ENCODE results near the gene IMMP2L. TPM values are rescaled to one million over a fixed set of nuclear protein-coding genes. Genes with fewer than 3 reads are reported as not detected.

The IMMP2L gene
- total and polyA plus RNA-seq, 2 of the 8 experiments (the other 6 are each of a cell fraction or from before 2014, with no cell fraction given) = 2.3 to 10.1 TPM

DNA sequence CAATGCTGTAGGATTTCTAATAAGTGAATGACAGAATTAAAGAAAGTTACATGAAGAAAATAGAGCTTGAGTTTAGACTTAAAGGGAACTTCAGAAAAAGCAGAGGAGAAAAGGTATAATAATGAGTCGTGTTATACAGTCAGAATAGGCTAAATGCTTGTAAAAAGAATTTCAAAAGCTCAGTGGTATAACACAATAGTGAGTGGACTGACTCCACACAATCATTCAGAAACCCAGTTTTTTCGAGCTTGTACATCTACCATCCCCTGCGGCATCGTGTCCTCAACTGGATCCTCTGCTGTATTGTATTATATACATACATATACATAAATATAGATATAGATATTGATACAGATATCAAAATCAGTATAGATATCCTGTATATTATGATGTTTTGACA, 52.2 kb downstream of the IMMP2L start:
- H2BK20ac ChIP-seq (ENCODE audit: low read length) = no peak overlapping the region
- H4K91ac ChIP-seq (replicated peaks; ENCODE audit: insufficient read length, low read length) = no peak overlapping the region
- no peaks in the 10 kb centered on the region for H3K36me3 ChIP-seq (ENCODE audit: control insufficient read depth in 2 of 4, insufficient read depth in 4 of 4, low read length in 3 of 4)
- H3K14ac ChIP-seq (ENCODE audit: insufficient read length) = no peak overlapping the region
- H2BK5ac ChIP-seq (ENCODE audit: low read depth, low read length) = no peak overlapping the region
- H3K9me3 ChIP-seq (ENCODE audit: insufficient read depth in 2 of 2, low read depth in 1 of 2, low read length in 1 of 2) = no peaks in the 10 kb centered on the region
- no peaks in the 10 kb centered on the region for H3K79me1 ChIP-seq (ENCODE audit: low read depth, low read length)
- FAIRE-seq (no peak), DNase-seq (ENCODE audit: low read depth in 1 of 2, low spot score in 2 of 2) (no peak)
- no peak overlapping the region for H3K56ac ChIP-seq (replicated peaks; ENCODE audit: insufficient read length, low read depth, low read length)
- no peak overlapping the region for H3K27ac ChIP-seq (ENCODE audit: low read depth, low read length)
- ChIA-PET POLR2A (ENCODE audit: partially characterized antibody) (no interaction called here), CTCF (ENCODE audit: partially characterized antibody) (interaction anchor here (0.7 to 1.4 kb wide), 3 partner anchors 94 to 220 kb away, joined by 3 to 6 read pairs (median 3); no protein-coding TSS in a partner anchor)
- H2AFZ ChIP-seq (ENCODE audit: low read length) = no peak overlapping the region
- H3K27me3 ChIP-seq (replicated peaks in 1 of 4; ENCODE audit: control insufficient read depth in 3 of 4, extremely low read depth in 1 of 4, insufficient read depth in 3 of 4, low read length in 3 of 4) = no peaks in the 10 kb centered on the region
- no peaks in the 10 kb centered on the region for H4K20me1 ChIP-seq (replicated peaks in 1 of 2; ENCODE audit: control insufficient read depth in 1 of 2, insufficient read depth in 2 of 2, low read length in 2 of 2)
- H3K4me1 ChIP-seq (replicated peaks in 1 of 4; ENCODE audit: control insufficient read depth in 3 of 4, insufficient read depth in 4 of 4, low read length in 3 of 4) = no peaks in the 10 kb centered on the region; a peak in 1 of 7 replicates
- H4K8ac ChIP-seq (ENCODE audit: extremely low read depth, insufficient read depth, low read length) = no peak overlapping the region
- H3K23me2 ChIP-seq (ENCODE audit: low read depth, low read length) = no peaks in the 10 kb centered on the region
- no peak overlapping the region for H3K9ac ChIP-seq (replicated peaks in 1 of 4; ENCODE audit: extremely low read depth in 1 of 4, low read depth in 3 of 4, low read length in 3 of 4)
- no peak overlapping the region for H3K4me3 ChIP-seq (ENCODE audit: extremely low read depth in 1 of 4, insufficient read depth in 2 of 4, low read depth in 3 of 4, low read length in 4 of 4)
- no peak overlapping the region for H2BK120ac ChIP-seq (replicated peaks; ENCODE audit: low read depth, low read length)
- H2BK12ac ChIP-seq (ENCODE audit: low read depth, low read length) = no peak overlapping the region
- WGBS, 2 experiments (ENCODE audit: extremely low coverage in 1 of 2, insufficient coverage in 1 of 2, insufficient read length in 1 of 2, insufficient replicate concordance in 2 of 2, low coverage in 1 of 2, low lambda C conversion rate in 2 of 2, missing lambda C conversion rate in 1 of 2) = 90% methylated on average over 4 of the region's 4 CpGs; no CpG with 5 or more reads in 1 of the 2 experiments
- H3K18ac ChIP-seq (ENCODE audit: extremely low read depth, low read length) = no peak overlapping the region
- no peak overlapping the region for H2BK15ac ChIP-seq (ENCODE audit: low read length)
- no peaks in the 10 kb centered on the region for H3K79me2 ChIP-seq (ENCODE audit: control insufficient read depth in 1 of 2, insufficient read depth in 2 of 2, low read length in 2 of 2)
- TF ChIP-seq POLR2AphosphoS5 (IDR thresholded peaks at IDR 0.05; ENCODE audit: low read depth, low read length) = no peak
- TF ChIP-seq KDM1A (IDR thresholded peaks at IDR 0.05; ENCODE audit: borderline replicate concordance, low read length) = no peak
- no peak for TF ChIP-seq TCF12 (IDR thresholded peaks at IDR 0.05; ENCODE audit: low read depth, low read length)
- TF ChIP-seq CTBP2 (IDR thresholded peaks at IDR 0.05; ENCODE audit: borderline replicate concordance, insufficient read depth, insufficient read length, low read length) = no peak
- TF ChIP-seq BACH1 (IDR thresholded peaks at IDR 0.05; ENCODE audit: low read length) = no peak
- no peak for TF ChIP-seq SP4 (IDR thresholded peaks at IDR 0.05; ENCODE audit: low read length)
- H3K4me2 ChIP-seq (ENCODE audit: insufficient read depth in 1 of 2, low read depth in 2 of 2, low read length in 2 of 2) = no peak overlapping the region
- no peak overlapping the region for H2AK5ac ChIP-seq (ENCODE audit: low read depth, low read length)
- H4K5ac ChIP-seq (ENCODE audit: insufficient read length, low read depth, low read length) = no peak overlapping the region
- no peak overlapping the region for H3K4ac ChIP-seq (replicated peaks; ENCODE audit: insufficient read length, low read depth, low read length)
- no peak overlapping the region for H3K23ac ChIP-seq (ENCODE audit: insufficient read length)

Measured in H1 (cell line).